Cerebellar cortex (tissue), 1 donor: ENCODE results near the gene KIF16B.
"Not testable (repeated sequence)": the region's sequence is repeated elsewhere in the genome, so short reads cannot be mapped to it uniquely, and the experiment has no call there.

Source experiments
- DNase-seq: peaks from one replicate; pipeline ENCODE4 v3.0.0-alpha.2; 2015; ENCODE audit warnings: low spot score

KIF16B gene

DNA sequence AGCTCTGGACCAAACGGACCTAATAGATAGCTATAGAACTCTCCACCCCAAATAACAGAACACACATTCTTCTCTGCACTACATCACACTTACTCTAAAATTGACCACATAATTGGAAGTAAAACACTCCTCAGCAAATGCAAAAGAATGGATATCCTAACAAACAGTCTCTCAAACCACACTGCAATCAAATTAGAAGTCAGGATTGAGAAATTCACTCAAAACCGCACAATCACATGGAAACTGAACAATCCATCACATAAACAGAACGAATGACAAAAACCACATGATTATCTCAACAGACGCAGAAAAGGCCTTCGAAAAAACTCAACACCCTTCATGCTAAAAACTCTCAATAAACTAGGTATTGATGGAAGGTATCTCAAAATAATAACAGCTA is 50.6 kb downstream of the KIF16B start:
- DNase-seq = not testable (repeated sequence)

DNA sequence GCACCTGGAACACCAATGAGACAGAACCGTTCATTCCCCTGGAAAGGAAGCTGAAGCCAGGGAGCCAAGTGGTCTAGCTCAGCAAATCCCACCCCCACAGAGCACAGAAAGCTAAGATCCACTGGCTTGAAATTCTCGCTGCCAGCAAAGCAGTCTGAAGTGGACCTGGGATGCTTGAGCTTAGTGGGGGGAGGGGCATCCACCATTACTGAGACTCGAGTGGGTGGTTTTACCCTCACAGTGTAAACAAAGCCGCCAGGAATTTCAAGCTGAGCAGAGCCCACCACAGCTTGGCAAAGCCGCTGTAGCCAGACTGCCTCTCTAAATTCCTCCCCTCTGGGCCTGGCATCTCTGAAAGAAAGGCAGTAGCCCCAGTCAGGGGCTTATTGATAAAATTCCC is 53.1 kb downstream of the KIF16B start:
- no peak for DNase-seq

DNA sequence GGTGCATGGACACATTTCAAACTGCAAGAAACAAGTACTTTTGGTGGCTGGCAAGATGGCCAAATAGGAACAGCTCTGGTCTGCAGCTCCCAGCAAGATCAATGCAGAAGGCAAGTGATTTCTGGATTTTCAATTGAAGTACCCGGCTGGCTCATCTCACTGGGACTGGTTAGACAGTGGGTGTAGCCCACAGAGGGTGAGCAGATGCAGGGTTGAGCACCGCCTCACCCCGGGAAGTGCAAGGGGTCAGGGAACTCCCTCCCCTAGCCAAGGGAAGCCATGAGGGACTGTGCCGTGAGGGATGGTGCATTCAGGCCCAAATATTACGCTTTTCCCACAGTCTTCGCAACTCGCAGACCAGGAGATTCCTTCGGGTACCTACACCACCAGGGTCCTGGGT is 53.6 kb downstream of the KIF16B start:
- DNase-seq = not testable (repeated sequence)

DNA sequence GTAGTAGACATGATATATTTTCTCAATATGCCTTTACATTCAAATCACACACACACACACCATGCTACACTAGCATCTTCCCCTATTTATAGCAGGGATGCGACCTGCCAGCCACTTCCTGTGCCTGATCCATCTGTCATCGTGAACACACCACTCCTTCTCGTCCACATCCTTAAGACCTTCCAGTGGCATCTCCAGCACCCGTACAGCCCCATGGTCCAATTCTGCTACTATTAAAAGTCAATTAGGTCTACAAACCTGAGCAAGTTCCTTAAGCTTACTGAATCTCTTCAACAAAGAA is 54.5 kb downstream of the KIF16B start:
- DNase-seq = no peak

DNA sequence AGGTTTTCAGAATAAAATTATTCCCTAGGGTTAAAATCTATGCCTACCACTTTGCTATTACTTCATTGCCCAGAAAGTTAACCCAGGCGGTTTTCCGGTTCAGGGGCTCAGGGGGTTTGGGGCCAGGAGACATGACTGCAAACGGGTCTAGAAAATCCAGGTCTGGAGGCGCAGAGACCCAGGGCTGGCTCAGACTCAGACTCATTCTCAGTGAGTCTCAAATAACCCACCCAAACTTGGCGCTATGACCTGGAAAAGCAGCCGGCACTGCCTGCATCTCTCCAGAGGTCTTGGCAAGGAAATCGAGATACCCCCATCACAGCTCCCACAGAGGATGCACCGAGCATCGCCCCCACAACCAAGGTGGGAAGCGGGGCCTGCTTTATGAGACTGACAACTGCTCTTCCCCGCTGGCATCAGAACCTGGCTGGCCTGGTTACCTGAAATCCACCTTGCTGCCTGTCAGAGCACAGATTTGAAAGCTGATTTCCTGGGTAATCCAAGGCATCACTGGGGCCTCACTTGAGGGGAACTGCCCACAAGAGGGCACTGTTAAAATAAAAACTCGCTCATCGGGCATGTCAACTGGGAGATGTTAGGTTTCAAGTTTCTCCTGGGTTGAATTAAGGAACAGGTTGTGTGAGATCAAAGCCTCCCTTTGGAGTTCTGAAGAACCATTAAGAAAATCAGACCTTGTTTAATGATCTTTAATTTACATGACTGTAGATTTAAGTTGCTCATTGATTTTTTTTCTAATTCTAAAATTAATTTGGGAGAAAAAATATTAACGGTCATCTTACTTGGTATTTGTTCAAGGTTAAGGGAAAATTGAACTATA is 55.1 kb downstream of the KIF16B start:
- peak; percentile 66 for DNase-seq

DNA sequence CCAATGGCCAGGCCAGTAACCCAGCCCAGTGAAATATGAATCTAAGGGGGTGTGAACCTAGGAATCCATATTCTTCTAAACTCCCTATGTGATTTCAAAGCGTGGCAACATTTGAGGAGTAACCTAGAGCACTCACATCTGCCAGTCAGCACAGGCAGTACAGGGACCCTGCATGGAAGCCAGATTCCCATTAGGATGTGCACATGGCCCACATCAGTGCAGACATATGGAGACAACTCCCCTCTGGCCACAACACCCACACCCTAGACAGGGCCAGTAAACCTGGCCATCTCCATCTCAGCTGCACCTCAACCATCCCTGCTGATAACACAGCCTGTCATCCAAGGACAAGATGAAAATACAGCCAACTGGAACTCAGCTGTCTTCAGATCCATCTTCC is 56.5 kb downstream of the KIF16B start:
- no peak for DNase-seq

DNA sequence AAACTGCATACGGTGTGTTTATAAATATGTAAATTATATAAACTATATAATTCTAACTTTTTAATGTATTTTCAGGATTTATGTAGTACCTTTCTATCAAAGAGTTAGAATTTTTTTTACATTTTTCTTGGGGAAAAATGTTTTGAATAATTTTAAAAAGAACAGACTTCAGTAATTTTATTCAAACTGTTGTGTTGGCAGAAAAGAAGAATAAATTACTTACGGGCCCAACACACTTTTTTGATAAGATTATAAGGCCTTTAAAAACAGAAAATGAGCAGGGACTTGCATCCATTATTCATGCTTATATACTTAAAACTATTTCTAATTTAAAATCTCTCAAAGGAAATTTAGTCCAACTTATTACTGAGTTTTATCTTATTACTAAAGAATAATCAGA is 58.2 kb downstream of the KIF16B start:
- no peak for DNase-seq

DNA sequence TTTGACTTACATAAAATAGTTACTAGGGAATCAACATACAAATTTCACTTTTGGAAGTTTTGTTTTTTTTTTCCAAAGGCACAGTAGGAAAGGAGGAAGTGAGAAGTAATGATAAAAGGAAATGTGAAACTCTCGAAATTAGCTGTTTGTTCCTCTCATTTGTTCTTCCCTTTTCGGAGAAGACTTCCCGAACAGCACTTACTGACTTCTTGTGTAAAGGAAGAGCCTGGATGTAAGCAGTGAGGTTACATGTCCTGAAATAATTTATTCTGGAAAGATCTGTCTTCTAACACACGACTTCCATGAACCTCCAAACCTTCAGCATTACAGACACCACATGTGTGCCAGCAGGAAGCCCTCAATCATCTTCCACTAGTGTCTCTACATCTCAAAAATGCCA is 59.1 kb downstream of the KIF16B start:
- no peak for DNase-seq

DNA sequence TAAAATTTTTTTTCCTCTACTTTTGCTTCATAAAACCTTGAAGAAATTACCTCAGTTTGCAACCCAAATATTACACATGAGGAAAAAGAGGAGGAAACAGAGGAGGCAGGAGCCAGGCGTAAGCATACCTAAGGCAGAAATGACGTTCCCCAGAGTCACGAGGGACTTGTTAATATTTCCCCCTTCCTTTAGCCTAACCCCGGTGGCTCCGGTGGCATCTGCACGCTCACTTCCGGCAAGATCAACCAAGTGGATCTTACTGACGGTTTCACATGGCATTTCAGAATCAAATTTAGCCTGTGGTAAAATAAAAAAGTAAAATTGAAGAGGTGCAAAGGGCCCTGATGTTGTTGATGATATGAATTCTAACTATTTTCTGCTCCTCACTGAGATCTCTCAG is 67.4 kb downstream of the KIF16B start:
- DNase-seq = no peak

DNA sequence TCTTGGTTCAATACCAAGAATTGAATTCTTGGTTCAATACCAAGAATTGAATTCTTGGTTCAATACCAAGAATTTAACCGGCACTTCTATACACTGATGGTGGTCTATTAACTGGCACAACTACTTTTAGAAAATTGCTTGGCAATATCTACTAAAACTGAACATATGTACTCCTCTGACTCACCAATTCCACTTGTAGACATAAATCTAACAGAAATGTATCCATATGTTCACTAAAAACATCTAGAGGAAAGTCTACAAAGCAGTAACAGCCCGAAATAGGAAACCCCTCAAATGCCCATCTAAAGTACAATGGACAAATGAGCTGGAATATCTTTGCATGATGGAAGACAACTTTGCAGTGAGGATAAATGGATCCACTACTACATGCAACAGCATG is 71.9 kb downstream of the KIF16B start:
- DNase-seq = no peak

DNA sequence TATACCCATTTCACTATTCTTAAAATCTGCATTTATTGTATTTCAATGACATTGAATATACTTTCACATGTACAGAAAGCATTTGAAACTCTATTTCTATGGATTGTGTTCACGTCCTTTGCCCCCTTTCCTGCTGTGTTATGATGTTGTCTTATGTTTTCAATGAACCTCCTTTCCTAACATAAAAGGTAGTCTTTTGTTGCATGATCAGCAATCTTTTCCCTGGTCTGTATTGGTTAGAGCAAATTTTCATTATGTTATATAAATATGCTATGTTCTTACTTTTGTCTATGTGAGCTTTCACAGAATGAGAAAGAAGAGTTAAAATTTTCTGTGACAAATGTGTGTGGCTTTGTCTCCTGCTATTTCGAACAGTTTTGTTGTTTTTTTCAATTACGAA is 73.1 kb downstream of the KIF16B start:
- DNase-seq = no peak

DNA sequence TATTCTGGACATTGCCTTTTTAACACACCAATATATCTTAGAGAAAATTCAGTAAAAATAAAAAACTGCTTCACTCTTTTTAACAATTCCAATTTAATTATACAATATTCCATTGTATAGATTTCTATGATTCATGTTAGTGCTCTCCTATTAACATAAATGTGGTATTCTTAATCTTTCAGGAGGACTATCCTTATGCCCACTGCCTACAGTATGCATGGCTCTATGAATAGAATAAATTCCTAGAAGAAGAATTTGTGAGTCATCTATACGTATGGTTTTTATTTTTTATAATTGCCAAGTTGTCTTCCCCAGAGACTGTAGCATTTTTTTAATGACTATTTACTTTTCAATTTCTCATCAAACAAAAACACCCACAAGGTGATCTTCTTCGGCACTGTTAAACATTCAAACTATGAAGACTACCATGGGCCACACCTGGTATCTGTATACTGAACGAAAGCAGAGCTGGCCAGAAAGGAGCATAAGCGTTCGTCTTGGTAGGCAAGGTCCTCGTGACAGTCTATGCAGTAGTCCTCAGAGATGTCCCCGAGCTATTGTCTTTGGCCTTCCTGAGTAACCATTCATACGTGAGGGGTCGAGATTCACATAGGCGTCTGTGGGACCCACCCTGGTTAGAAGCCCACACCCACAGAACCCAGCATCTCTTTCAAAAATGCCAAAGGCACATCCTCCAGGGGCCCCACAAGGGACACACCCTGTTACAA is 74.6 kb downstream of the KIF16B start:
- no peak for DNase-seq

DNA sequence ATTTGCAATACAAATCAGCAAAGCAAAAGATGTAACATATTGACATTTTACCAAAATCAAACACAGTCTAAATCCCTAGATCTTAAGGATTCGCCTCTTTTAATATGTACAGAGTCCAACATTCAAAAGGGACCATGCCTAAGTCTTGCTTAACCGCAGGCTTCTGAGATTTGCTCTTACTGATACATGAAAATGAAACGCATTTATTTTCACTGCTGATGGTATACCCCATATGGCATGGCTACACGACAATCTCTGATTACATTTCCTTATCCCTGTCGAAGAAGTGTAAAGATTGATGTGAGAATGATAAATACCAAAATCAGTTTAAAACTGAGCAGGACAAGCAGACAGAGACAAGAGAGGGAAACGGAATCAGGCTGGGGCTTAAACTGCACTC is 75.4 kb downstream of the KIF16B start:
- no peak for DNase-seq

DNA sequence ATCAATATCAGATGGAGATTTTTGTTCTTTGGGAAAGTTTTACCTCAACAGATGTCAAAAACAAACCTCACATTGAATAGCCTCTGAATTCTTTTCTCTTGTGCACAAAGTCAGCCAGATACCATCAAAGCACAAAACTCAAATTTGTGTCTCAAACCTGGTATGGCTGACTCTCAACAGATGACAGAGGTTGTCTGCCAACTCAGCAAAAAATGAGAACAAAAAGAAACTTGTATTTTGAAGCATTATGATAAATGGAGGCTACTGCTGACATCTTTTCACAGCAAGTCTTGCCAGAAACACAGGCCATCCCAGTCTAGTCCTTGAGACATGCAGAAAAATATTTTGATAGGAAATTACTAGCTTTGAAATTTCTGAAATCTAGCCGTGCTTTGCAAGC is 79.8 kb downstream of the KIF16B start:
- DNase-seq = no peak

DNA sequence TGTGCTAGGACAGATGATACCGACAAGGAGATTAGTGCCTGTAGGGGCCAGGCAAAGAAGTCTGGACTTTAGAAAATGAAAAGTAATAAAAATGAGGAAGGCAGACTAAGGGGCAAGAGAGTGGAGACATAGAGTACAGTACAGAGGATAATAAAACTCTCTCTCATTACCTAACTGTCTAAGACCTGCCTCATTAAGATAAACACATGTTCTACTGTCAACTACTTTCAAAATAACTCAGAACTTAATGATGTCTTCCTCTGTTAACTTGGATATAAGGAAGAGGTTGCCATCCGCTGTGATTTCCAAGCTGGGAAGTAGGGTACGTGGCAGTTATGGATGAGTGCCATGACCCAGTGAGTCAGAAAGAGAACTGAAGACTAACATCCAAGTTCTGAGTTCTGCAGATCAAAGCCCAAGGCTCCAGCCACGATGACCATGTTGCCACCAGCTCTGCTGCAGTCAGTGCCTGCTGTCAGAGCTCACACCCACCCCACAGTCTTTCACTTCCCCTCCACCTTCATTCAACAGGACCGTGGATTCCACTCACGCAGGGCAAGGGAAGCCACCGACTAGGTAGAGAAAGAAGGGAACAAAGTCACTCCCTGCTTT is 81.8 kb downstream of the KIF16B start:
- DNase-seq = no peak

DNA sequence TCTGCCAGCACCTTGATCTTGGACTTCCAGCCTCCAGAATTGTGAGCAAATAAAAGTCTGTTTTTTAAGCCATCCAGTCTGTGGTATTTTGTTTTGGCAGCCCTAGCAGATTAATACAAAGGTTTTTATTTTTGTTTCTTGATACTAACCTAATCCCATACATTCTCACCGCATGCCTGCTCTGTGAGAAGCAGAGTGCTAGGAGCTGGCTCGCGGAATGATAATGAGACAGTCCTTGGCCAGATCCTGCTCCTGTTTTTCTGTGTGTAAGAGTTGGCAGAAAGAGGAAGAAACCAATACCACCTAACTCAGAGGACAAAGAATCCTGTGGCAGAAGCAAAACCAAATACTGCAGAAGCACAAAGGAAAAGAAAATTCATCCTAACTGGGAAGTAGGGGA is 82.6 kb downstream of the KIF16B start:
- no peak for DNase-seq

DNA sequence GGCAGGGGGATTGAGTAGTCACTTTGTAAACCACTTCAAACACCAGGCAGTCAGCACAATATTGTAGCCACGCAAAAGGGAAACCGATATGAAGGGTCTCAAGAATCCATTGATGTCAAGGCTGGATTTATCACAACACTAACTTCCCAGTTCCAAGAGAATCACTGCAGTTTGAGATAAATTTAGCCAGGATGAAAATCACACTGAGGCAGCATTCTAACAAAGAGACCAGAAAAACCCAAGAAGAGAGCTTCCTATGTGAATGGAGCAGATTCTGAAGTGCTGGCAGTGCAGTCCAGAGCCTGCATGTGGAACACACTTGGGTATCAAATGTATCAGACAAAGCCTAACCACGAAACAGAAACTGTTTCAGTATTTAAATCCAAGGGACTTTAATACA is 84.6 kb downstream of the KIF16B start:
- DNase-seq = peak; percentile 22

DNA sequence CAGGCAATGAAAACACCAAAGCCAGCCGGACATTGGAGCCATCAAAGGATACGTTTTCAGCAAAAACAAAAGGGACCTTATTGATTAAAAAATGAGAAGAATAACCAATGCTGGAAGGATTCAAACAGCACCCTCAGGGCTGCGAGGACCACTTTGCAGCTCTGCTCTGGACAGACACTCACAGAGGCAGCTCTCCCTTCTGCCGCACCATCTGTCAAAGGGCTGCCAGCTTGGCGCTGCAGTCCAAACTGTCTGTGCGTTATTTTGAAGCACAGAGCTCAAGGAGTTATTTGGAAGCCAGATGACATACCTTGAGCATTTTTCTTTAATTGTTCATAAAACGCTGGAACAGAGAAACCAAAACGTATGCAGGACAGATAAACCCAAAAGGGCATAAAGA is 85.2 kb downstream of the KIF16B start:
- DNase-seq = peak; percentile 90

DNA sequence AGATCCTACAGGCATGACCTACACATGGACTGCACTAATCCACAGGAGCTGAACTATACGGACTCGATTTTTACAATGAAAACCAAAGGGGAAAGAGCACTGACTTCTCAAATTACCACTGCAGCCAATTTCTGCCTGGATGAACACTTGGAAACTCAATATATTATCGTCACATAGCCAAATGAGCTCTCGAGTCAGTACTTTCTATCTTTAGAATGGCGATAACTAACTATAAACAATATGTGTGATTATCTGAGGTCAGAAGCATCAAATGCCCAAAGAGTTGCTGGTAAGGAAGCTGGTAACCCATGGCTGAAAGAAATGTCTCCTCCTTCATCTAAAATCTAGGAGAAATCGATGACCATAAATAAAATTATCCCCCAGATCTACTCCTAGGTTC is 86.7 kb downstream of the KIF16B start:
- no peak for DNase-seq

DNA sequence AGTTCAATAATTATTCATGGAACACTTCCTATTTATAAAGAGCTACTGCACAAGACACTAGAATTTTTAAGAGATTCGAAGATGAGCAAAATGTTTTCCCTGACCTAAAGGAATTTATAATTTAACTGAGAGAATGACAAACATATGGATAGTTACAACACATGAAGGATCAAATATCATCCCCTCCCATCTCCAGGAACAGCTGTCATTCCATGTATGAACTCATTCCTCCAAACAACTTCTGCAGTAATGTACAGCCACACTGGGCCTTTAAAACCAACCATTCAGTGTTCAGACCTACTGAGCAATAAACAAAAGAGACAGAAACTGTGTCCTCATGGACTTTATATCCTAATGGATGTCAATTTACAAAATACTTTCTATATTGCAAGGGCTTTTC is 87.8 kb downstream of the KIF16B start:
- DNase-seq = no peak

DNA sequence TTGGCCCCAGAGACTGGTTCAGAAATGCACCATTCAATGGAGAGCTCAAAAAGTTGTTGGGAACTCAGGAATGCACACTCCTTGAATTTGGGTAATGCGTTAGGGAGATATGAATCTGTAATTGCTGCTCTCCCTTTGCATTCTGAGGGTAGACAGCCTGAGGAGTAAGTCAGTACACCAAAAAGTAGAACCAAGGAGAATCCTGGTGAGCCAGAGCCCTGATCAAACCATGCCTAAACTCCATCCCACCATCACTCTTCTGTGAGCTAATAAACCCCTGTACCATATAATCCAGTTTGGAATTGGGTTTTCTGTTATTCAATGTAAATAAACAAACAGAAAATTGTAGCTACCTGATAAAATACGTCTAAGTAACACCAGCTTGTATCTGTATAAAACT is 90.2 kb downstream of the KIF16B start:
- no peak for DNase-seq

DNA sequence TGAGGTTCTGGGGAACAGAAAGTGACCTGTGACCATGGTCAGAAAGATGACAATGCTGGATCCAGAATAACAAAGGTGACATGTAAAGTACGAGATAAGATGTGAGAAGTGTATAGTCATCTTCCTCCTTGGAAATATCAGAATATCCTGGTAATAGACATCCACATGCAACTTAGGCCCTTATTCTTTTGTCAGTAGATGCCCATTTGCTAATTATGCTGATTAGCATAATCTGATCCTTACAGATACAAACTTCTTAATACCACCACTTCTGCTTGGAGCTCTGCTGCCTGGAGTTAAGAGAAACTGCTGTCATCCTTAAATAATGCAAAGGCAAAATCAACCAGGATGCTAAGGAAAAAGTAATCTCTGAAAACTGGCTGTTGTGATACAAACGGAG is 91.3 kb downstream of the KIF16B start:
- no peak for DNase-seq

DNA sequence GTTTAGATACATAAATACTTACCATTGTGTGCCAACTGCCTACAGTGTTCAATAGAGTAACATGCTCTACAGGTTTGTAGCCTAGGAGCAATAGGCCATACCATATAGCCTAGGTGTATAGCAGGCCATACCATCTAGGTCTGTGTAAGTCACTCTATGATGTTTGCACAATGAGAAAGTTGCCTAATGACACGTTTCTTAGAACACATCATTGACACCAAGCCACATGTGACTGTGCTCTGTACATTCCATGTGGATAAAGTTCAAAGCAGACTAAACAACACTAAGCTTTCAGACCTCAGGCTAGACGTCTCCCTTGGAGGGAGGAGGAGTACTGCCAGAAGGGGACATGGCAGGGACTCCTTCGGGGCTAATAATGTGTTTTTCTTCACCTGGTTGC is 93.6 kb downstream of the KIF16B start:
- no peak for DNase-seq

DNA sequence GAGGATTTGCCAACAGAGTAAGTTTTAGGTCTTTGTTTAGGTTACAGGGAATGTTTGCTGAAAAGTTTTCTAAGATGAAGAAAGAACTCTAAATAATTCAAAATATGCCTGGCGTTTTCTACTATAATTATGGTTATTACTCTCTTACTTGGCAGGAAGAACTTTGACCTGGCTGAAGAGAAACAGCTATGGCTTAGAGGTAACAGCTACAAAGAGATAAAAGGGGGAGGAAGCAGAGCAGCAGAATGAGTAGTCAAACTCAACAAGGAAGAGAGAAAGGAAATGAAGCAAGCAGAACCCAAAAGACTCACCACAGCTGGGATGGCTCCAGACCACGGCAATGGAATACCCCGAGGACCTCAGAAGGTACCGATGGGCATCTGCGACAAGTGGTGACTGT is 95.6 kb downstream of the KIF16B start:
- no peak for DNase-seq
